Left forelimb (tissue), 1 donor: ENCODE measurements around the gene PXMP2.
"Not testable (repeated sequence)": the region's sequence is repeated elsewhere in the genome, so short reads cannot be mapped to it uniquely, and the experiment has no call there.

ENCODE experiments used
- DNase-seq: peaks from one replicate; pipeline ENCODE4 v3.0.0-alpha.2; 2018; ENCODE audit warnings: low spot score

Gene PXMP2

GRCh38 chr12:132753670-132754069 lies 66.3 kb downstream of the PXMP2 start:
- not testable (repeated sequence) for DNase-seq

- no peak for DNase-seq
Measured at GRCh38 chr12:132754160-132754932, 67.0 kb downstream of the PXMP2 start.
